ENCODE measurements around the gene ALK. TPM values are rescaled to one million over a fixed set of nuclear protein-coding genes. Genes with fewer than 3 reads are reported as not detected.

Gene ALK
- total and polyA plus RNA-seq, 2 experiments from 2014 or later: 0.35 TPM; not detected in 1

DNA sequence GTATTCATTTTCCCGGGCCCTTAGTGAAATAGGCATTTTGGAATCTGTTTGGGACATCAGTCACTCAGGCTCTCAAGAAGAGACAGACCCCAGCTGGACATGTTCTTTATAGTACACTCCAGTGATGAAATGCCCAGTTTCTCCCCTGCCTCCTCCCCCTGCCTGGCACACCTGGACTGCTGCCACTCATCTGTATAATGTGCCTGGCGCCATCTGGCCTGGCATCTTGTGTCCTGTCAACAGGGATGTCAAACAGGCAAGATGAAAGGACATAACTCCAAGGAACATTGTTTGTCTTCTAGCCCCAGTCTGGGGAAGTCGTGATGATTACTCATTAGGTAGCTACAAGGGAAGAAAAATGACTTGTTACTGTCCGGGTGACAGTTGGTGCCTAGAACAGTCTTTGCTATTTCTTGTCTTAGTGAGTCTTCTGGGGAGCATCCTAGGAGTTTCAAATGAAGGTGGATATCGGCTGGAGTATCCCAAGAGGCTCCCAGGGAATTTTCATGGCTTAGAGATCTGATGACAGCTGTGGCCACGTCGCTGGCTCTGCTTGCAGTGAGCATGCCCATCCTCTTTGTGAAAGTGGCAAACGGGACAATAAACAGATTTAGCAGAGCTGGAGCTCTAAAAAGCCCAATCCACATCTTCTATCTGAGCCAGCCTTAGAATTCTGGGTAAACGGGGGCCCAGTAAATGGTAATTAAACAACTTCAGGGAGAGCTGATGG is 153.6 kb downstream of the ALK start:
- Histone ChIP-seq H3K27me3 (ENCODE audit: insufficient read depth) (no peaks in the 10 kb centered on the region), H2AFZ (no peak overlapping the region), H4K20me1 (replicated peaks; ENCODE audit: insufficient read depth) (no peaks in the 10 kb centered on the region), H3K4me3 (no peak overlapping the region), H3K36me3 (ENCODE audit: insufficient read depth) (no peaks in the 10 kb centered on the region), H3K4me1 (ENCODE audit: insufficient read depth) (no peaks in the 10 kb centered on the region), H3K27ac (ENCODE audit: low read depth) (no peak overlapping the region), H3K4me2 (no peak overlapping the region), H3K79me2 (replicated peaks; ENCODE audit: insufficient read depth) (no peaks in the 10 kb centered on the region), H3K9me2 (ENCODE audit: insufficient read depth) (no peaks in the 10 kb centered on the region), H3F3A (replicated peaks; ENCODE audit: low read depth) (no peaks in the 10 kb centered on the region)
- TF ChIP-seq EZH2 (IDR thresholded peaks at IDR 0.05; ENCODE audit: low read depth, unreplicated experiment) (no peak), EZH2phosphoT487 (IDR thresholded peaks at IDR 0.05; ENCODE audit: unreplicated experiment) (no peak), CREB1 (CRISPR knock-in tag; IDR thresholded peaks at IDR 0.05; ENCODE audit: low read depth) (no peak), JUNB (IDR thresholded peaks at IDR 0.05; ENCODE audit: unreplicated experiment) (no peak), ZNF114 (CRISPR knock-in tag; IDR thresholded peaks at IDR 0.05) (no peak), STAT1 (IDR thresholded peaks at IDR 0.05; ENCODE audit: unreplicated experiment) (no peak), NANOG (IDR thresholded peaks at IDR 0.05; ENCODE audit: borderline replicate concordance) (no peak), ZNF331 (CRISPR knock-in tag; IDR thresholded peaks at IDR 0.05; ENCODE audit: low read depth) (no peak), POLR2AphosphoS5 (IDR thresholded peaks at IDR 0.05; ENCODE audit: low read depth) (no peak)
- TF ChIP-seq, protein P1, sequence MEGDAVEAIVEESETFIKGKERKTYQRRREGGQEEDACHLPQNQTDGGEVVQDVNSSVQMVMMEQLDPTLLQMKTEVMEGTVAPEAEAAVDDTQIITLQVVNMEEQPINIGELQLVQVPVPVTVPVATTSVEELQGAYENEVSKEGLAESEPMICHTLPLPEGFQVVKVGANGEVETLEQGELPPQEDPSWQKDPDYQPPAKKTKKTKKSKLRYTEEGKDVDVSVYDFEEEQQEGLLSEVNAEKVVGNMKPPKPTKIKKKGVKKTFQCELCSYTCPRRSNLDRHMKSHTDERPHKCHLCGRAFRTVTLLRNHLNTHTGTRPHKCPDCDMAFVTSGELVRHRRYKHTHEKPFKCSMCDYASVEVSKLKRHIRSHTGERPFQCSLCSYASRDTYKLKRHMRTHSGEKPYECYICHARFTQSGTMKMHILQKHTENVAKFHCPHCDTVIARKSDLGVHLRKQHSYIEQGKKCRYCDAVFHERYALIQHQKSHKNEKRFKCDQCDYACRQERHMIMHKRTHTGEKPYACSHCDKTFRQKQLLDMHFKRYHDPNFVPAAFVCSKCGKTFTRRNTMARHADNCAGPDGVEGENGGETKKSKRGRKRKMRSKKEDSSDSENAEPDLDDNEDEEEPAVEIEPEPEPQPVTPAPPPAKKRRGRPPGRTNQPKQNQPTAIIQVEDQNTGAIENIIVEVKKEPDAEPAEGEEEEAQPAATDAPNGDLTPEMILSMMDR (conservative IDR thresholded peaks at IDR 0.05; ENCODE audit: low read depth in 2 of 2): no peak
- TF ChIP-seq, protein P2, sequence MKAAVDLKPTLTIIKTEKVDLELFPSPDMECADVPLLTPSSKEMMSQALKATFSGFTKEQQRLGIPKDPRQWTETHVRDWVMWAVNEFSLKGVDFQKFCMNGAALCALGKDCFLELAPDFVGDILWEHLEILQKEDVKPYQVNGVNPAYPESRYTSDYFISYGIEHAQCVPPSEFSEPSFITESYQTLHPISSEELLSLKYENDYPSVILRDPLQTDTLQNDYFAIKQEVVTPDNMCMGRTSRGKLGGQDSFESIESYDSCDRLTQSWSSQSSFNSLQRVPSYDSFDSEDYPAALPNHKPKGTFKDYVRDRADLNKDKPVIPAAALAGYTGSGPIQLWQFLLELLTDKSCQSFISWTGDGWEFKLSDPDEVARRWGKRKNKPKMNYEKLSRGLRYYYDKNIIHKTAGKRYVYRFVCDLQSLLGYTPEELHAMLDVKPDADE (IDR thresholded peaks at IDR 0.05): no peak
- TF ChIP-seq, protein P3, sequence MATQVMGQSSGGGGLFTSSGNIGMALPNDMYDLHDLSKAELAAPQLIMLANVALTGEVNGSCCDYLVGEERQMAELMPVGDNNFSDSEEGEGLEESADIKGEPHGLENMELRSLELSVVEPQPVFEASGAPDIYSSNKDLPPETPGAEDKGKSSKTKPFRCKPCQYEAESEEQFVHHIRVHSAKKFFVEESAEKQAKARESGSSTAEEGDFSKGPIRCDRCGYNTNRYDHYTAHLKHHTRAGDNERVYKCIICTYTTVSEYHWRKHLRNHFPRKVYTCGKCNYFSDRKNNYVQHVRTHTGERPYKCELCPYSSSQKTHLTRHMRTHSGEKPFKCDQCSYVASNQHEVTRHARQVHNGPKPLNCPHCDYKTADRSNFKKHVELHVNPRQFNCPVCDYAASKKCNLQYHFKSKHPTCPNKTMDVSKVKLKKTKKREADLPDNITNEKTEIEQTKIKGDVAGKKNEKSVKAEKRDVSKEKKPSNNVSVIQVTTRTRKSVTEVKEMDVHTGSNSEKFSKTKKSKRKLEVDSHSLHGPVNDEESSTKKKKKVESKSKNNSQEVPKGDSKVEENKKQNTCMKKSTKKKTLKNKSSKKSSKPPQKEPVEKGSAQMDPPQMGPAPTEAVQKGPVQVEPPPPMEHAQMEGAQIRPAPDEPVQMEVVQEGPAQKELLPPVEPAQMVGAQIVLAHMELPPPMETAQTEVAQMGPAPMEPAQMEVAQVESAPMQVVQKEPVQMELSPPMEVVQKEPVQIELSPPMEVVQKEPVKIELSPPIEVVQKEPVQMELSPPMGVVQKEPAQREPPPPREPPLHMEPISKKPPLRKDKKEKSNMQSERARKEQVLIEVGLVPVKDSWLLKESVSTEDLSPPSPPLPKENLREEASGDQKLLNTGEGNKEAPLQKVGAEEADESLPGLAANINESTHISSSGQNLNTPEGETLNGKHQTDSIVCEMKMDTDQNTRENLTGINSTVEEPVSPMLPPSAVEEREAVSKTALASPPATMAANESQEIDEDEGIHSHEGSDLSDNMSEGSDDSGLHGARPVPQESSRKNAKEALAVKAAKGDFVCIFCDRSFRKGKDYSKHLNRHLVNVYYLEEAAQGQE (IDR thresholded peaks at IDR 0.05; ENCODE audit: unreplicated experiment): no peak
- TF ChIP-seq, protein P4, sequence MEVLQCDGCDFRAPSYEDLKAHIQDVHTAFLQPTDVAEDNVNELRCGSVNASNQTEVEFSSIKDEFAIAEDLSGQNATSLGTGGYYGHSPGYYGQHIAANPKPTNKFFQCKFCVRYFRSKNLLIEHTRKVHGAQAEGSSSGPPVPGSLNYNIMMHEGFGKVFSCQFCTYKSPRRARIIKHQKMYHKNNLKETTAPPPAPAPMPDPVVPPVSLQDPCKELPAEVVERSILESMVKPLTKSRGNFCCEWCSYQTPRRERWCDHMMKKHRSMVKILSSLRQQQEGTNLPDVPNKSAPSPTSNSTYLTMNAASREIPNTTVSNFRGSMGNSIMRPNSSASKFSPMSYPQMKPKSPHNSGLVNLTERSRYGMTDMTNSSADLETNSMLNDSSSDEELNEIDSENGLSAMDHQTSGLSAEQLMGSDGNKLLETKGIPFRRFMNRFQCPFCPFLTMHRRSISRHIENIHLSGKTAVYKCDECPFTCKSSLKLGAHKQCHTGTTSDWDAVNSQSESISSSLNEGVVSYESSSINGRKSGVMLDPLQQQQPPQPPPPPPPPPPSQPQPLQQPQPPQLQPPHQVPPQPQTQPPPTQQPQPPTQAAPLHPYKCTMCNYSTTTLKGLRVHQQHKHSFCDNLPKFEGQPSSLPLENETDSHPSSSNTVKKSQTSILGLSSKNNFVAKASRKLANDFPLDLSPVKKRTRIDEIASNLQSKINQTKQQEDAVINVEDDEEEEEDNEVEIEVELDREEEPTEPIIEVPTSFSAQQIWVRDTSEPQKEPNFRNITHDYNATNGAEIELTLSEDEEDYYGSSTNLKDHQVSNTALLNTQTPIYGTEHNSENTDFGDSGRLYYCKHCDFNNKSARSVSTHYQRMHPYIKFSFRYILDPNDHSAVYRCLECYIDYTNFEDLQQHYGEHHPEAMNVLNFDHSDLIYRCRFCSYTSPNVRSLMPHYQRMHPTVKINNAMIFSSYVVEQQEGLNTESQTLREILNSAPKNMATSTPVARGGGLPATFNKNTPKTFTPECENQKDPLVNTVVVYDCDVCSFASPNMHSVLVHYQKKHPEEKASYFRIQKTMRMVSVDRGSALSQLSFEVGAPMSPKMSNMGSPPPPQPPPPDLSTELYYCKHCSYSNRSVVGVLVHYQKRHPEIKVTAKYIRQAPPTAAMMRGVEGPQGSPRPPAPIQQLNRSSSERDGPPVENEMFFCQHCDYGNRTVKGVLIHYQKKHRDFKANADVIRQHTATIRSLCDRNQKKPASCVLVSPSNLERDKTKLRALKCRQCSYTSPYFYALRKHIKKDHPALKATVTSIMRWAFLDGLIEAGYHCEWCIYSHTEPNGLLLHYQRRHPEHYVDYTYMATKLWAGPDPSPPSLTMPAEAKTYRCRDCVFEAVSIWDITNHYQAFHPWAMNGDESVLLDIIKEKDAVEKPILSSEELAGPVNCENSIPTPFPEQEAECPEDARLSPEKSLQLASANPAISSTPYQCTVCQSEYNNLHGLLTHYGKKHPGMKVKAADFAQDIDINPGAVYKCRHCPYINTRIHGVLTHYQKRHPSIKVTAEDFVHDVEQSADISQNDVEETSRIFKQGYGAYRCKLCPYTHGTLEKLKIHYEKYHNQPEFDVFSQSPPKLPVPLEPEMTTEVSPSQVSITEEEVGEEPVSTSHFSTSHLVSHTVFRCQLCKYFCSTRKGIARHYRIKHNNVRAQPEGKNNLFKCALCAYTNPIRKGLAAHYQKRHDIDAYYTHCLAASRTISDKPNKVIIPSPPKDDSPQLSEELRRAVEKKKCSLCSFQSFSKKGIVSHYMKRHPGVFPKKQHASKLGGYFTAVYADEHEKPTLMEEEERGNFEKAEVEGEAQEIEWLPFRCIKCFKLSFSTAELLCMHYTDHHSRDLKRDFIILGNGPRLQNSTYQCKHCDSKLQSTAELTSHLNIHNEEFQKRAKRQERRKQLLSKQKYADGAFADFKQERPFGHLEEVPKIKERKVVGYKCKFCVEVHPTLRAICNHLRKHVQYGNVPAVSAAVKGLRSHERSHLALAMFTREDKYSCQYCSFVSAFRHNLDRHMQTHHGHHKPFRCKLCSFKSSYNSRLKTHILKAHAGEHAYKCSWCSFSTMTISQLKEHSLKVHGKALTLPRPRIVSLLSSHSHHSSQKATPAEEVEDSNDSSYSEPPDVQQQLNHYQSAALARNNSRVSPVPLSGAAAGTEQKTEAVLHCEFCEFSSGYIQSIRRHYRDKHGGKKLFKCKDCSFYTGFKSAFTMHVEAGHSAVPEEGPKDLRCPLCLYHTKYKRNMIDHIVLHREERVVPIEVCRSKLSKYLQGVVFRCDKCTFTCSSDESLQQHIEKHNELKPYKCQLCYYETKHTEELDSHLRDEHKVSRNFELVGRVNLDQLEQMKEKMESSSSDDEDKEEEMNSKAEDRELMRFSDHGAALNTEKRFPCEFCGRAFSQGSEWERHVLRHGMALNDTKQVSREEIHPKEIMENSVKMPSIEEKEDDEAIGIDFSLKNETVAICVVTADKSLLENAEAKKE (CRISPR knock-in tag; IDR thresholded peaks at IDR 0.05): no peak
- H3K4me1 Mint-ChIP-seq: no peaks in the 10 kb centered on the region
- no peak overlapping the region for H3K4me3 Mint-ChIP-seq
- H3K9me3 Mint-ChIP-seq: no peaks in the 10 kb centered on the region; the same call in 2 of the 3 replicates
- no peaks in the 10 kb centered on the region for H3K27me3 Mint-ChIP-seq (ENCODE audit: insufficient read depth, low read depth, poor library complexity)
- no peaks in the 10 kb centered on the region for H3K36me3 Mint-ChIP-seq (ENCODE audit: low read depth)
- no peak overlapping the region for H3K27ac Mint-ChIP-seq
- DNase-seq (ENCODE audit: low spot score): no peak
- no peak for ATAC-seq
